Right lobe of liver (tissue), 4 donors: ENCODE results near the gene DENND2A.

Experiments used
- POLR2A ChIP-seq: fragments of 450-650 bp; IDR thresholded peaks from one replicate; pipeline ENCODE4 v1.6.1; 2017; ENCODE audit warnings: antibody characterized with exemption, mild to moderate bottlenecking
- TF ChIP-seq, protein P1 (sequence below), 4 donors: fragments of 200-600 bp in 3 of 4; fragments of 450-650 bp in 1 of 4; IDR thresholded peaks; one replicate each; pipeline versions ENCODE4 v1.5.1 to v1.8.0; 2016 to 2022; ENCODE audit warnings: antibody characterized with exemption in 4 of 4, mild to moderate bottlenecking in 2 of 4
- donor health status: DM: no; HTN: no; CAD: no.
- donor health status: DM: no; HTN: no; CAD: no.
- donor health status: DM: no; HTN: yes; CAD: no.

- TF ChIP-seq, protein P1, sequence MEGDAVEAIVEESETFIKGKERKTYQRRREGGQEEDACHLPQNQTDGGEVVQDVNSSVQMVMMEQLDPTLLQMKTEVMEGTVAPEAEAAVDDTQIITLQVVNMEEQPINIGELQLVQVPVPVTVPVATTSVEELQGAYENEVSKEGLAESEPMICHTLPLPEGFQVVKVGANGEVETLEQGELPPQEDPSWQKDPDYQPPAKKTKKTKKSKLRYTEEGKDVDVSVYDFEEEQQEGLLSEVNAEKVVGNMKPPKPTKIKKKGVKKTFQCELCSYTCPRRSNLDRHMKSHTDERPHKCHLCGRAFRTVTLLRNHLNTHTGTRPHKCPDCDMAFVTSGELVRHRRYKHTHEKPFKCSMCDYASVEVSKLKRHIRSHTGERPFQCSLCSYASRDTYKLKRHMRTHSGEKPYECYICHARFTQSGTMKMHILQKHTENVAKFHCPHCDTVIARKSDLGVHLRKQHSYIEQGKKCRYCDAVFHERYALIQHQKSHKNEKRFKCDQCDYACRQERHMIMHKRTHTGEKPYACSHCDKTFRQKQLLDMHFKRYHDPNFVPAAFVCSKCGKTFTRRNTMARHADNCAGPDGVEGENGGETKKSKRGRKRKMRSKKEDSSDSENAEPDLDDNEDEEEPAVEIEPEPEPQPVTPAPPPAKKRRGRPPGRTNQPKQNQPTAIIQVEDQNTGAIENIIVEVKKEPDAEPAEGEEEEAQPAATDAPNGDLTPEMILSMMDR (IDR thresholded peaks at IDR 0.05) = no peak
- no peak for TF ChIP-seq POLR2A
Measured at GRCh38 chr7:140623980-140624379, 16.6 kb downstream of the DENND2A start.
